ENCODE results near the gene FAM20A.

FAM20A gene

GRCh38 chr17:68578236-68578635 lies 22.9 kb downstream of the FAM20A start:
- TF ChIP-seq CTCF (conservative IDR thresholded peaks at IDR 0.05; ENCODE audit: low read length): no peak
- no peak for TF ChIP-seq EZH2phosphoT487 (IDR thresholded peaks at IDR 0.05; ENCODE audit: borderline replicate concordance)
- Histone ChIP-seq H3K4me1 (ENCODE audit: insufficient read depth, low read length, poor library complexity, severe bottlenecking) (no peaks in the 10 kb centered on the region), H3K9ac (ENCODE audit: low read depth, low read length, poor library complexity, severe bottlenecking) (no peak overlapping the region), H3K4me3 (ENCODE audit: low read length, poor library complexity, severe bottlenecking) (no peak overlapping the region), H3K79me2 (ENCODE audit: insufficient read depth, low read length) (no peaks in the 10 kb centered on the region), H3K27me3 (ENCODE audit: insufficient read depth, low read length, poor library complexity, severe bottlenecking) (no peaks in the 10 kb centered on the region), H3K9me3 (ENCODE audit: insufficient read depth, low read depth, low read length) (no peaks in the 10 kb centered on the region), H3K36me3 (ENCODE audit: insufficient read depth, low read length) (no peaks in the 10 kb centered on the region), H3K4me2 (ENCODE audit: low read depth, low read length, poor library complexity, severe bottlenecking) (no peak overlapping the region), H2AFZ (ENCODE audit: low read length) (no peak overlapping the region), H3F3A (ENCODE audit: low read depth) (no peaks in the 10 kb centered on the region), H4K20me1 (ENCODE audit: insufficient read depth, low read length, poor library complexity, severe bottlenecking) (no peaks in the 10 kb centered on the region), H3K9me2 (replicated peaks; ENCODE audit: low read depth, low read length) (no peaks in the 10 kb centered on the region)

GRCh38 chr17:68577497-68577821 lies 23.7 kb downstream of the FAM20A start:
- Histone ChIP-seq H4K20me1 (ENCODE audit: insufficient read depth, low read length, poor library complexity, severe bottlenecking) (no peaks in the 10 kb centered on the region), H3K9me2 (replicated peaks; ENCODE audit: low read depth, low read length) (no peaks in the 10 kb centered on the region), H3K27me3 (ENCODE audit: insufficient read depth, low read length, poor library complexity, severe bottlenecking) (no peaks in the 10 kb centered on the region), H3F3A (ENCODE audit: low read depth) (no peaks in the 10 kb centered on the region), H3K9me3 (ENCODE audit: insufficient read depth, low read depth, low read length) (no peaks in the 10 kb centered on the region), H2AFZ (ENCODE audit: low read length) (no peak overlapping the region), H3K36me3 (ENCODE audit: insufficient read depth, low read length) (no peaks in the 10 kb centered on the region), H3K4me2 (ENCODE audit: low read depth, low read length, poor library complexity, severe bottlenecking) (no peak overlapping the region), H3K4me3 (ENCODE audit: low read length, poor library complexity, severe bottlenecking) (no peak overlapping the region), H3K9ac (ENCODE audit: low read depth, low read length, poor library complexity, severe bottlenecking) (no peak overlapping the region), H3K4me1 (ENCODE audit: insufficient read depth, low read length, poor library complexity, severe bottlenecking) (no peaks in the 10 kb centered on the region), H3K79me2 (ENCODE audit: insufficient read depth, low read length) (no peaks in the 10 kb centered on the region)
- TF ChIP-seq EZH2phosphoT487 (IDR thresholded peaks at IDR 0.05; ENCODE audit: borderline replicate concordance): no peak
- TF ChIP-seq CTCF (conservative IDR thresholded peaks at IDR 0.05; ENCODE audit: low read length): no peak

GRCh38 chr17:68576811-68577496 lies 24.2 kb downstream of the FAM20A start:
- H3K9ac ChIP-seq (ENCODE audit: low read depth, low read length, poor library complexity, severe bottlenecking): no peak overlapping the region
- H4K20me1 ChIP-seq (ENCODE audit: insufficient read depth, low read length, poor library complexity, severe bottlenecking): no peaks in the 10 kb centered on the region
- no peaks in the 10 kb centered on the region for H3K9me2 ChIP-seq (replicated peaks; ENCODE audit: low read depth, low read length)
- H3K9me3 ChIP-seq (ENCODE audit: insufficient read depth, low read depth, low read length): no peaks in the 10 kb centered on the region
- H3K27me3 ChIP-seq (ENCODE audit: insufficient read depth, low read length, poor library complexity, severe bottlenecking): no peaks in the 10 kb centered on the region
- H3K4me2 ChIP-seq (ENCODE audit: low read depth, low read length, poor library complexity, severe bottlenecking): no peak overlapping the region
- no peaks in the 10 kb centered on the region for H3K4me1 ChIP-seq (ENCODE audit: insufficient read depth, low read length, poor library complexity, severe bottlenecking)
- no peaks in the 10 kb centered on the region for H3K36me3 ChIP-seq (ENCODE audit: insufficient read depth, low read length)
- TF ChIP-seq EZH2phosphoT487 (IDR thresholded peaks at IDR 0.05; ENCODE audit: borderline replicate concordance): no peak
- TF ChIP-seq CTCF (conservative IDR thresholded peaks at IDR 0.05; ENCODE audit: low read length): no peak
- H3K4me3 ChIP-seq (ENCODE audit: low read length, poor library complexity, severe bottlenecking): no peak overlapping the region
- H3K79me2 ChIP-seq (ENCODE audit: insufficient read depth, low read length): no peaks in the 10 kb centered on the region
- H3F3A ChIP-seq (ENCODE audit: low read depth): no peaks in the 10 kb centered on the region
- H2AFZ ChIP-seq (ENCODE audit: low read length): no peak overlapping the region
